ENCODE results near the gene LYPD6.

The LYPD6 gene

DNA sequence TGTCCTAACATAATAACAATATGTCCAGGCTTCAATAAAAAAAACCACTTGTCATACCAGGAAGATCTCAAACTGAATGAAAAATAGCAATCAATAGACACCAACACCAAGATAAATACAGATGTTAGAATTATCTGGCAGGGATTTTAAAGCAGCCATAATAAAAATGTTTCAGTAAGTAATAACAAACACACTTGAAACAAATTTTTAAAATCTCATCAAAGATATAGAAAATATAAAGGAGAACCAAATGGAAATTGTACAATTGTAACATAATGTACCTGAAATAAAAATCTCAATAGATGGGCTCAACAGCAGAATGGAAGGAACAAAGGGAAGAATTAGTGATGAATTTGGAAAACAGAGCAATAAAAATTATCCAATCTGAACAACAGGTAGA is 128.1 kb downstream of the LYPD6 start:
- no peaks in the 10 kb centered on the region for H3K27me3 ChIP-seq (ENCODE audit: insufficient read depth, poor library complexity, severe bottlenecking)
- H3K27ac ChIP-seq (replicated peaks): no peak overlapping the region
- DNase-seq (ENCODE audit: low read depth in 1 of 2, low spot score in 1 of 2): no peak
- TF ChIP-seq SPI1 (IDR thresholded peaks at IDR 0.05; ENCODE audit: borderline replicate concordance, low read depth) (no peak), GABPA (IDR thresholded peaks at IDR 0.05; ENCODE audit: low read depth) (no peak)
- no peak overlapping the region for H3K4me3 ChIP-seq (replicated peaks; ENCODE audit: insufficient read depth, low read length)

DNA sequence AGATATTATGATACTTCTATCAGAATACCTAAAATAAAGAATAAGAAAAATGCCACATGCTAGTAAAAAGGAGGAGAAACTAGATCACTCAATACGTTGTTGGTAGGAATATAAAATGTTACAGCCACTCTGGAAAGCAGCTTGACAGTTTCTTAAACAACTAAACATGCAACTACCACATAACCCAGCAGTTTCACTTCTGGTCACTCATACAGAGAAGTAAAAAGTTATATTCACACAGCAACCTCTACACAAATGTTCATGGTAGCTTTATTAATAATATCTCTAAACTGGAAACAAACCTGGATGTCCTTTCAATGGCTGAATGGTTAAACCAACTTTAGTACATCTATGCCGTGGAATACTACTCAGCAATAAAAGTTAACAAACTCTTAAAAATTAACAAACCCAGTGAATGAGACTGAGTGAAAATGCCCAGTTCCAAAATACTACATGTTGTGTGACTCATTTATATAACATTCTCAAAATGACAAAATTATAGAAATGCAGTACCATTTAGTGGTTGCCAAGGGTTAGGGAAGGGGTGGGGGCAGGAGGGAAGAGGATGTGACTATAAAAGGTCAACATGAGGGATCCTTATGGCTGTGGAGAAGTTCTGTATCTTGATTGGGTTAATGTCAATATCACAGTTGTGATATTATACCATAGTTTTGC is 133.1 kb downstream of the LYPD6 start:
- no peak for TF ChIP-seq POLR2AphosphoS5 (IDR thresholded peaks at IDR 0.05; ENCODE audit: low read depth)
- Histone ChIP-seq H3K27me3 (ENCODE audit: insufficient read depth, poor library complexity, severe bottlenecking) (peaks cover 3% of the 10 kb centered on the region), H3K4me3 (replicated peaks; ENCODE audit: insufficient read depth, low read length) (no peak overlapping the region), H3K27ac (replicated peaks) (no peak overlapping the region)
- DNase-seq (ENCODE audit: low read depth in 1 of 2, low spot score in 1 of 2): no peak

DNA sequence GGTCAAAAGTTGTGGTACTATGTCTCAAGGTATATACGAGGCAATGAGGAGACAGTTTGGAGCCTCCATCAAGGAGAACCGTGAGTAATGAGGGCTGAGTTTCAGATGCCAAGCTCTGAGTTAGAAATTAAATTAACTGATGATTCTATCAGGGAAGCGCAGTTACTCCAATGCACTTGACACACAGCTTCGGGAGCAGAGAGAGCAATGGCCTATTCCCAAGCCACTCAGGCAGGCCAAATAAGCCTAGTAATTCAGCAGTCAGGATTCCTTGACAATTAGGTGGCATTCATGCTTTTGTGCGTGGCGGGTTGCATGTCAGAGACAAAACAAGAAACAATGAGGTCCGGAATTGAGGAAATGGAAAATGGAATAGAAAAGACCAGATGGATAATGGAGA is 134.0 kb downstream of the LYPD6 start:
- TF ChIP-seq, protein P1, sequence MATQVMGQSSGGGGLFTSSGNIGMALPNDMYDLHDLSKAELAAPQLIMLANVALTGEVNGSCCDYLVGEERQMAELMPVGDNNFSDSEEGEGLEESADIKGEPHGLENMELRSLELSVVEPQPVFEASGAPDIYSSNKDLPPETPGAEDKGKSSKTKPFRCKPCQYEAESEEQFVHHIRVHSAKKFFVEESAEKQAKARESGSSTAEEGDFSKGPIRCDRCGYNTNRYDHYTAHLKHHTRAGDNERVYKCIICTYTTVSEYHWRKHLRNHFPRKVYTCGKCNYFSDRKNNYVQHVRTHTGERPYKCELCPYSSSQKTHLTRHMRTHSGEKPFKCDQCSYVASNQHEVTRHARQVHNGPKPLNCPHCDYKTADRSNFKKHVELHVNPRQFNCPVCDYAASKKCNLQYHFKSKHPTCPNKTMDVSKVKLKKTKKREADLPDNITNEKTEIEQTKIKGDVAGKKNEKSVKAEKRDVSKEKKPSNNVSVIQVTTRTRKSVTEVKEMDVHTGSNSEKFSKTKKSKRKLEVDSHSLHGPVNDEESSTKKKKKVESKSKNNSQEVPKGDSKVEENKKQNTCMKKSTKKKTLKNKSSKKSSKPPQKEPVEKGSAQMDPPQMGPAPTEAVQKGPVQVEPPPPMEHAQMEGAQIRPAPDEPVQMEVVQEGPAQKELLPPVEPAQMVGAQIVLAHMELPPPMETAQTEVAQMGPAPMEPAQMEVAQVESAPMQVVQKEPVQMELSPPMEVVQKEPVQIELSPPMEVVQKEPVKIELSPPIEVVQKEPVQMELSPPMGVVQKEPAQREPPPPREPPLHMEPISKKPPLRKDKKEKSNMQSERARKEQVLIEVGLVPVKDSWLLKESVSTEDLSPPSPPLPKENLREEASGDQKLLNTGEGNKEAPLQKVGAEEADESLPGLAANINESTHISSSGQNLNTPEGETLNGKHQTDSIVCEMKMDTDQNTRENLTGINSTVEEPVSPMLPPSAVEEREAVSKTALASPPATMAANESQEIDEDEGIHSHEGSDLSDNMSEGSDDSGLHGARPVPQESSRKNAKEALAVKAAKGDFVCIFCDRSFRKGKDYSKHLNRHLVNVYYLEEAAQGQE (IDR thresholded peaks at IDR 0.05; ENCODE audit: insufficient replicate concordance, low read depth): no peak
- TF ChIP-seq SPI1 (IDR thresholded peaks at IDR 0.05; ENCODE audit: borderline replicate concordance, low read depth) (no peak), GABPA (IDR thresholded peaks at IDR 0.05; ENCODE audit: low read depth) (no peak), POLR2AphosphoS5 (IDR thresholded peaks at IDR 0.05; ENCODE audit: low read depth) (no peak)
- TF ChIP-seq, protein P2, sequence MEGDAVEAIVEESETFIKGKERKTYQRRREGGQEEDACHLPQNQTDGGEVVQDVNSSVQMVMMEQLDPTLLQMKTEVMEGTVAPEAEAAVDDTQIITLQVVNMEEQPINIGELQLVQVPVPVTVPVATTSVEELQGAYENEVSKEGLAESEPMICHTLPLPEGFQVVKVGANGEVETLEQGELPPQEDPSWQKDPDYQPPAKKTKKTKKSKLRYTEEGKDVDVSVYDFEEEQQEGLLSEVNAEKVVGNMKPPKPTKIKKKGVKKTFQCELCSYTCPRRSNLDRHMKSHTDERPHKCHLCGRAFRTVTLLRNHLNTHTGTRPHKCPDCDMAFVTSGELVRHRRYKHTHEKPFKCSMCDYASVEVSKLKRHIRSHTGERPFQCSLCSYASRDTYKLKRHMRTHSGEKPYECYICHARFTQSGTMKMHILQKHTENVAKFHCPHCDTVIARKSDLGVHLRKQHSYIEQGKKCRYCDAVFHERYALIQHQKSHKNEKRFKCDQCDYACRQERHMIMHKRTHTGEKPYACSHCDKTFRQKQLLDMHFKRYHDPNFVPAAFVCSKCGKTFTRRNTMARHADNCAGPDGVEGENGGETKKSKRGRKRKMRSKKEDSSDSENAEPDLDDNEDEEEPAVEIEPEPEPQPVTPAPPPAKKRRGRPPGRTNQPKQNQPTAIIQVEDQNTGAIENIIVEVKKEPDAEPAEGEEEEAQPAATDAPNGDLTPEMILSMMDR (IDR thresholded peaks at IDR 0.05; ENCODE audit: insufficient read depth, low read length): no peak
- no peak for DNase-seq (ENCODE audit: low read depth in 1 of 2, low spot score in 1 of 2)
- no peak overlapping the region for H3K27ac ChIP-seq (replicated peaks)
- no peak overlapping the region for H3K4me3 ChIP-seq (replicated peaks; ENCODE audit: insufficient read depth, low read length)
- H3K27me3 ChIP-seq (ENCODE audit: insufficient read depth, poor library complexity, severe bottlenecking): peaks cover 3% of the 10 kb centered on the region

DNA sequence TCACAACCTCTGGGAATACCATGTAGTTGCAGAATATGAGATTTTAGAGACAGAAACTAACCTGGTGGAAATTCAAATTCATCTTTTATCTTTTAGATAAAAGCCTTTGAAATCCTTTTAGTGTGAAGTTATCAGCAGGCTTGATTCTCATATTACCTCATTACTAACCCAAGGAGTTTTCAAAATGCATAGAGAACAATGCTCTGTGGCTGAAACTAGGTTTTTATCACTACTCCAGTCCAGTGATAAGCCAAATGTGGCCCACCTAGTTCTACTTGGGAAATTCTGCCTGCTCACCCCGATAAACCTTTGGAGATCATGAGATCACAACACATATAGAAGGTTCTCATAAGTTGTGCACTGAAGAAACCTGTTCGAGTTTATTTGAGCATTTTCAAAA is 135.5 kb downstream of the LYPD6 start:
- DNase-seq (ENCODE audit: low read depth in 1 of 2, low spot score in 1 of 2): no peak
- no peak overlapping the region for H3K4me3 ChIP-seq (replicated peaks; ENCODE audit: insufficient read depth, low read length)
- H3K27me3 ChIP-seq (ENCODE audit: insufficient read depth, poor library complexity, severe bottlenecking): peaks cover 3% of the 10 kb centered on the region
- TF ChIP-seq, protein P2 (IDR thresholded peaks at IDR 0.05; ENCODE audit: insufficient read depth, low read length): no peak
- TF ChIP-seq SPI1 (IDR thresholded peaks at IDR 0.05; ENCODE audit: borderline replicate concordance, low read depth) (no peak), POLR2AphosphoS5 (IDR thresholded peaks at IDR 0.05; ENCODE audit: low read depth) (no peak)
- no peak overlapping the region for H3K27ac ChIP-seq (replicated peaks)

DNA sequence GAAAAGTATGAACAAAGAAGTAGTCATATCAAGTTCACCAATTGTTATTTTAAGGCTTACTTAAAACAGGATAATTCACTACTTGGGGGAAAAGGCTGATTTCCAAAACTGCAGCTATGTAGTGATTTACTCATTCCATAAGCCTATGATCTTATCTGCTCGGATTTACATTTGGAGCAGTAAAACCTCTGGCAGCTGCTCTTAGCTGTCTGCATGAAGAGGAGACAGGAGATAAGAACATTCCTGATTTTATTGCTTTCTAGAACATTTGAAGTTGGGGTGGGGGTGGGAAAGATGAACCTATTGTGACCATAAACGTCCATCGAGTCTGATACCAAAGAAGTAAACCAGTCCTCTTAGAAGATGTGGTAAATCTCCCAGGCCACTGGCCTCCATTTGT is 136.2 kb downstream of the LYPD6 start:
- H3K4me3 ChIP-seq (replicated peaks; ENCODE audit: insufficient read depth, low read length): no peak overlapping the region
- peaks cover 3% of the 10 kb centered on the region for H3K27me3 ChIP-seq (ENCODE audit: insufficient read depth, poor library complexity, severe bottlenecking)
- TF ChIP-seq SPI1 (IDR thresholded peaks at IDR 0.05; ENCODE audit: borderline replicate concordance, low read depth) (no peak), POLR2AphosphoS5 (IDR thresholded peaks at IDR 0.05; ENCODE audit: low read depth) (no peak), GABPA (IDR thresholded peaks at IDR 0.05; ENCODE audit: low read depth) (no peak)
- TF ChIP-seq, protein P2 (IDR thresholded peaks at IDR 0.05; ENCODE audit: insufficient read depth, low read length): no peak
- TF ChIP-seq, protein P1 (IDR thresholded peaks at IDR 0.05; ENCODE audit: insufficient replicate concordance, low read depth): no peak
- no peak overlapping the region for H3K27ac ChIP-seq (replicated peaks)
- no peak for DNase-seq (ENCODE audit: low read depth in 1 of 2, low spot score in 1 of 2)

Data from HL-60 (cell line).